ENCODE results near the gene LRRC18. TPM values are rescaled to one million over a fixed set of nuclear protein-coding genes. Genes with fewer than 3 reads are reported as not detected.

Gene LRRC18
- total RNA-seq, 1 donor from 2014 or later, result 3.3 TPM

GRCh38 chr10:48970046-48970445, 30.4 kb upstream of the LRRC18 start:
- intact Hi-C loops (cut with DNase I), result no loop called here
- Histone ChIP-seq H3K27me3 (ENCODE audit: low read depth) (no peaks in the 10 kb centered on the region), H3K27ac (no peak overlapping the region), H3K4me1 (no peaks in the 10 kb centered on the region), H3K9me3 (no peaks in the 10 kb centered on the region), H3K36me3 (peaks cover 8% of the 10 kb centered on the region), H3K4me3 (no peak overlapping the region)
- TF ChIP-seq CTCF (IDR thresholded peaks at IDR 0.05), result no peak
- no peak for DNase-seq
- no peak for ATAC-seq

- no peaks in the 10 kb centered on the region for H3K9me3 ChIP-seq
- no peak for ATAC-seq
- no peaks in the 10 kb centered on the region for H3K4me1 ChIP-seq
- no peak for DNase-seq
- H3K36me3 ChIP-seq, result peaks cover 8% of the 10 kb centered on the region
- H3K27ac ChIP-seq, result no peak overlapping the region
- intact Hi-C loops (cut with DNase I), result no loop called here
- H3K4me3 ChIP-seq, result no peak overlapping the region
- TF ChIP-seq CTCF (IDR thresholded peaks at IDR 0.05), result no peak
- no peaks in the 10 kb centered on the region for H3K27me3 ChIP-seq (ENCODE audit: low read depth)
Observed at GRCh38 chr10:48968036-48968435, 28.4 kb upstream of the LRRC18 start.

GRCh38 chr10:48965460-48965859, 25.8 kb upstream of the LRRC18 start:
- Histone ChIP-seq H3K4me3 (no peak overlapping the region), H3K4me1 (no peaks in the 10 kb centered on the region), H3K27me3 (ENCODE audit: low read depth) (no peaks in the 10 kb centered on the region), H3K9me3 (no peaks in the 10 kb centered on the region), H3K36me3 (peaks cover 4% of the 10 kb centered on the region), H3K27ac (no peak overlapping the region)
- DNase-seq (no peak), ATAC-seq (no peak)
- intact Hi-C loops (cut with DNase I), result no loop called here
- TF ChIP-seq CTCF (IDR thresholded peaks at IDR 0.05), result no peak

- H3K36me3 ChIP-seq, result no peaks in the 10 kb centered on the region
Observed at GRCh38 chr10:48964038-48964437, 24.4 kb upstream of the LRRC18 start.

GRCh38 chr10:48958598-48959190, 19.1 kb upstream of the LRRC18 start:
- no peaks in the 10 kb centered on the region for H3K27me3 ChIP-seq (ENCODE audit: low read depth)
- no peaks in the 10 kb centered on the region for H3K9me3 ChIP-seq
- ATAC-seq (no peak), DNase-seq (no peak)
- no peak overlapping the region for H3K4me3 ChIP-seq
- H3K27ac ChIP-seq, result no peak overlapping the region
- TF ChIP-seq CTCF (IDR thresholded peaks at IDR 0.05), result no peak
- intact Hi-C loops (cut with DNase I), result no loop called here
- no peaks in the 10 kb centered on the region for H3K4me1 ChIP-seq
- no peaks in the 10 kb centered on the region for H3K36me3 ChIP-seq

More at GRCh38 chr10:48964038-48964437, 24.4 kb upstream of the LRRC18 start:
- no peak for ATAC-seq
- intact Hi-C loops (cut with DNase I), result no loop called here
- DNase-seq, result no peak
- Histone ChIP-seq H3K27me3 (ENCODE audit: low read depth) (no peaks in the 10 kb centered on the region), H3K9me3 (no peaks in the 10 kb centered on the region), H3K4me3 (no peak overlapping the region), H3K4me1 (no peaks in the 10 kb centered on the region), H3K27ac (no peak overlapping the region)
- TF ChIP-seq CTCF (IDR thresholded peaks at IDR 0.05), result no peak

All from lower lobe of right lung (tissue), 2 donors.